Stomach (tissue), 4 donors: ENCODE measurements around the gene NUDT1.

ENCODE experiments used
- CTCF ChIP-seq, 7 experiments: fragments of 450-650 bp in 4 of 7; fragments of 200-600 bp in 3 of 7; sonication (generic) in 3 of 7; IDR thresholded peaks; one replicate each; pipeline ENCODE4 v1.5.1; 2016 to 2019; ENCODE audit warnings: antibody characterized with exemption in 7 of 7, control low read depth in 2 of 7, mild to moderate bottlenecking in 1 of 7
- EP300 ChIP-seq: sonication (generic); formaldehyde crosslinking; IDR thresholded peaks from one replicate; pipeline ENCODE4 v1.6.1; 2017; ENCODE audit warnings: antibody characterized with exemption
- POLR2A ChIP-seq, 4 donors: fragments of 450-650 bp; IDR thresholded peaks; one replicate each; pipeline ENCODE4 v1.6.1; 2016; ENCODE audit warnings: antibody characterized with exemption in 4 of 4, control low read depth in 2 of 4, mild to moderate bottlenecking in 1 of 4, moderate library complexity in 1 of 4
- POLR2AphosphoS5 ChIP-seq, 3 donors: sonication (generic); formaldehyde crosslinking; IDR thresholded peaks; one replicate each; pipeline ENCODE4 v1.6.1; 2016; ENCODE audit warnings: antibody characterized with exemption in 3 of 3

DNA sequence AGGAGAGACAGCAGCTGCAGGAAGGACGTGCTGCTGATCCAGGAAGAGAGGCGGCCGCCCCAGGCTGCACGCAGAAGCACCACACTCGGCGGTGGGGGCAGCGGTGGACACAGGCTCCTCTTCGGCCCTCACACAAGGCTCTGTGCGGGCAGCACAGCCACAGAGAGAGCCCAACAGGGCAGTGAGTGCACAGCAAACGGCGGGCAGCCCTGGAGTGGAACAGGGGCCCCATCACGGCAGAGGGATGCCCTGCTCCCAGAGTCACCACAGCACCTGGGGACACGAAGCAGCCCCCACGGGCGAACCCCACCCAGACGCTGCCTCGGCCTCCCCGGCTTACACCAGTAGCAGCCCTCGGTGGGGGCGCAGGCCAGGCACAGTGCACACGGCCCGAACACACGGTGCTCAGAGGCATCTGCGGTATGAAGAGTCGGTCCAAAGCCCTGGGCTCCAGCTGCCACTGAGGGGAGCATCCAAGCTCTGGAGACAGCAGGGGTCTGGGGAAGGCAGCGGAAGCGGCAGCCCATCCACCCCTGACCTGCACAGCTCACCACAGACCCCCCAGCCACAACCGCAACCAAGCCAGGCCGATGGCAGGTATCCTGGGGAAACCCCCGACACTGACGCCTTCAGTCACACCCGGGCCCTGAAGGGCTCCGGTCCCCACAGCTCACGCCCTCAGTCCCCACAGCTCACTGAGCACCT lies 16.8 kb downstream of the NUDT1 start:
- no peak for TF ChIP-seq POLR2A (IDR thresholded peaks at IDR 0.05)
- no peak for TF ChIP-seq CTCF (IDR thresholded peaks at IDR 0.05)
- TF ChIP-seq POLR2AphosphoS5 (IDR thresholded peaks at IDR 0.05) = no peak
- no peak for TF ChIP-seq EP300
